GM19023 (cell line): ENCODE measurements around the gene SPDYE3.

Source experiments
- ATAC-seq: cut with Tn5 transposase; IDR thresholded peaks from one replicate; pipeline ENCODE4 v1.9.1; 2021; ENCODE audit warnings: mild to moderate bottlenecking, moderate library complexity; ENCODE audit not compliant: unreplicated experiment

Gene SPDYE3

GRCh38 chr7:100369105-100369504, 61.6 kb downstream of the SPDYE3 start:
- peak; percentile 51 for ATAC-seq

- no peak for ATAC-seq
Observed at GRCh38 chr7:100370303-100370702, 62.8 kb downstream of the SPDYE3 start.

GRCh38 chr7:100370746-100371145, 63.2 kb downstream of the SPDYE3 start:
- no peak for ATAC-seq

- ATAC-seq, result no peak
Observed at GRCh38 chr7:100371561-100372171, 64.2 kb downstream of the SPDYE3 start.
